KMS-11 (cell line): ENCODE data around the gene ST3GAL4.

ENCODE experiments used
- H2AFZ ChIP-seq: fragments of 200-600 bp; sonication (generic); 2 replicates; pipeline ENCODE4 v1.6.1; 2016; ENCODE audit warnings: antibody characterized with exemption, mixed run types, low read depth
- H3K27ac ChIP-seq: fragments of 200-600 bp; sonication (generic); 2 replicates; pipeline ENCODE4 v1.6.1; 2016; ENCODE audit warnings: mild to moderate bottlenecking, mixed run types
- H3K27me3 ChIP-seq: fragments of 200-600 bp; sonication (generic); 2 replicates; pipeline ENCODE4 v1.6.1; 2017; ENCODE audit warnings: mild to moderate bottlenecking, low read depth, mixed run types, moderate library complexity; ENCODE audit not compliant: insufficient read depth
- H3K36me3 ChIP-seq: fragments of 200-600 bp; sonication (generic); 2 replicates; pipeline ENCODE4 v1.6.1; 2017; ENCODE audit warnings: mild to moderate bottlenecking, mixed run types; ENCODE audit not compliant: insufficient read depth
- H3K4me1 ChIP-seq: fragments of 200-600 bp; sonication (generic); 2 replicates; pipeline ENCODE4 v1.6.1; 2016; ENCODE audit warnings: mild to moderate bottlenecking, low read depth, mixed run types; ENCODE audit not compliant: poor library complexity, severe bottlenecking
- H3K4me2 ChIP-seq: fragments of 200-600 bp; sonication (generic); 2 replicates; pipeline ENCODE4 v1.7.0; 2016; ENCODE audit warnings: mild to moderate bottlenecking, mixed run types
- H3K4me3 ChIP-seq: fragments of 200-600 bp; sonication (generic); IDR thresholded peaks from 2 replicates; pipeline ENCODE4 v1.6.1; 2017; ENCODE audit warnings: low read depth, low read length, mixed read lengths; ENCODE audit not compliant: insufficient read depth
- H3K79me2 ChIP-seq: fragments of 200-600 bp; sonication (generic); 2 replicates; pipeline ENCODE4 v1.6.1; 2016; ENCODE audit warnings: low read depth, mixed run types; ENCODE audit not compliant: insufficient read depth
- H3K9ac ChIP-seq: fragments of 200-600 bp; sonication (generic); 2 replicates; pipeline ENCODE4 v1.6.1; 2016; ENCODE audit warnings: mild to moderate bottlenecking, mixed run types
- H4K20me1 ChIP-seq: fragments of 200-600 bp; sonication (generic); 2 replicates; pipeline ENCODE4 v1.6.1; 2016; ENCODE audit warnings: mild to moderate bottlenecking, mixed run types; ENCODE audit not compliant: insufficient read depth
- CTCF ChIP-seq: fragments of 200-600 bp; sonication (generic); conservative IDR thresholded peaks from 2 replicates; pipeline ENCODE4 v1.6.1; 2017; ENCODE audit warnings: low read depth, mild to moderate bottlenecking, antibody characterized with exemption, low read length, moderate library complexity, mixed read lengths

The ST3GAL4 gene

GRCh38 chr11:126410649-126411048 lies 55.2 kb downstream of the ST3GAL4 start:
- TF ChIP-seq CTCF, result no peak
- H3K79me2 ChIP-seq, result no peaks in the 10 kb centered on the region
- H3K9ac ChIP-seq, result no peak overlapping the region
- no peaks in the 10 kb centered on the region for H3K36me3 ChIP-seq
- no peak overlapping the region for H2AFZ ChIP-seq
- no peak overlapping the region for H3K4me2 ChIP-seq
- H3K27ac ChIP-seq, result no peak overlapping the region
- no peaks in the 10 kb centered on the region for H3K27me3 ChIP-seq
- H3K4me1 ChIP-seq, result no peaks in the 10 kb centered on the region
- no peaks in the 10 kb centered on the region for H4K20me1 ChIP-seq
- H3K4me3 ChIP-seq, result no peak overlapping the region

- Histone ChIP-seq H3K27ac (no peak overlapping the region), H3K4me2 (no peak overlapping the region), H3K4me1 (no peaks in the 10 kb centered on the region), H3K9ac (no peak overlapping the region), H3K4me3 (no peak overlapping the region), H4K20me1 (no peaks in the 10 kb centered on the region), H2AFZ (no peak overlapping the region), H3K36me3 (no peaks in the 10 kb centered on the region), H3K27me3 (no peaks in the 10 kb centered on the region), H3K79me2 (no peaks in the 10 kb centered on the region)
- TF ChIP-seq CTCF, result 0 out of 2 replicates have a peak, but pooled peaks have one; percentile 19
Observed at GRCh38 chr11:126411971-126412381, 56.5 kb downstream of the ST3GAL4 start.

- no peaks in the 10 kb centered on the region for H3K4me1 ChIP-seq
- H3K9ac ChIP-seq, result no peak overlapping the region
- no peak overlapping the region for H3K27ac ChIP-seq
Observed at GRCh38 chr11:126413426-126413825, 57.9 kb downstream of the ST3GAL4 start.

GRCh38 chr11:126413843-126414405 lies 58.4 kb downstream of the ST3GAL4 start:
- peaks cover 5% of the 10 kb centered on the region; the same call in 1 of the 2 replicates for H3K27me3 ChIP-seq
- no peaks in the 10 kb centered on the region for H4K20me1 ChIP-seq
- H3K79me2 ChIP-seq, result no peaks in the 10 kb centered on the region
- TF ChIP-seq CTCF, result no peak
- no peak overlapping the region for H3K4me2 ChIP-seq
- H3K36me3 ChIP-seq, result no peaks in the 10 kb centered on the region
- H3K4me1 ChIP-seq, result no peaks in the 10 kb centered on the region
- no peak overlapping the region for H3K4me3 ChIP-seq
- H3K27ac ChIP-seq, result no peak overlapping the region
- no peak overlapping the region for H2AFZ ChIP-seq
- no peak overlapping the region for H3K9ac ChIP-seq

More at GRCh38 chr11:126413426-126413825, 57.9 kb downstream of the ST3GAL4 start:
- H3K79me2 ChIP-seq, result no peaks in the 10 kb centered on the region
- TF ChIP-seq CTCF, result no peak
- H2AFZ ChIP-seq, result no peak overlapping the region
- no peak overlapping the region for H3K4me3 ChIP-seq
- no peaks in the 10 kb centered on the region for H4K20me1 ChIP-seq
- no peak overlapping the region for H3K4me2 ChIP-seq
- no peaks in the 10 kb centered on the region for H3K36me3 ChIP-seq
- H3K27me3 ChIP-seq, result peaks cover 2% of the 10 kb centered on the region; the same call in 1 of the 2 replicates
